ENCODE measurements around the gene CYTL1. TPM values are rescaled to one million over a fixed set of nuclear protein-coding genes. Genes with fewer than 3 reads are reported as not detected.
"Not testable (repeated sequence)": the region's sequence is repeated elsewhere in the genome, so short reads cannot be mapped to it uniquely, and the experiment has no call there.

CYTL1 gene
- total RNA-seq, 1 experiment from 2014 or later, result not detected

DNA sequence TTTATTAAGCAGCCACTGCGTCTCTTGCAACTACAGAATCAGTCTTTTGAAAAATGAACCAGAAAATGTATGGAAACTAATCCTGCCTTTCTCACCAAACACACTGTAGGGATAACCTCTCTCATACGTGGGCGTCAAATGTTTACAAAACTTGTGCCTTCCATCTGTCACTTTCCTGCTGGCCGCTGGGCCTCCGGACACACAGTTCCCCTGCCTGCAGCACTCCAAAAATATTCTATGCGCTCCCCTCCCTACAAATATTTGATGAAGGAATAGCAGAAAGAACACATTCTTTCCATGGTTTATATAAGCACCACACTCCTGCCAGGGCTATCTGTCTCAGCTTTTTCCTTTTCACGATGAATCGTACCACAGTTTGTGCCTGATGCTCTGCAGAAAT is 14.9 kb upstream of the CYTL1 start:
- DNase-seq (ENCODE audit: low read depth), result no peak

DNA sequence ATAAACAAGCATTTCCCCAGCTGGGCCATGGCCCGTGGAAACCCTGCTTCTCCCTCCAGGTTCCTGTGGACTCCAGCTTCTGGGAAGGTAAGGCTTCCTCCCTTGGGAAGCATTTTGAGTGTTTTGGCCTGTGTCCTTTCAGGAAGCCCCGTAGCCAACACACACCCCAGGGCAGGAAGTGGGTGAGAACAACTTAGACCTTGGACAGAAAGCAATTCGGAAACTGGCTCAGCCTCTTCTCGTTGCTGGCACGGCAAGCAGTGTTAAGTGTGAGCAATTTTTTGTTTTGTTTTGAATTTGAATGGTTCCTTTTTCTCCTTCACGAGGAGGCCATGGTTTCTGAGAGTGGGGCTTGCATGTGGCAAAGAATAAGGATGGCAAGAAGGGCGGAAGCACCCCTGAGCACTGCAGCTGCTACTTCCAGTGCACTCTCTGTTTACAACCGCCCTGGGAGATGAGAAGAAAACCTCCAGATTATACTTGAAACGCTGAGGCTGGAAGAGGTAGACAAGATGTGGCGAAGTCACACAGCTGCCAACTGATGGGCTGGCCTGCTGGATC is 14.1 kb upstream of the CYTL1 start:
- DNase-seq (ENCODE audit: low read depth), result peak; percentile 11

DNA sequence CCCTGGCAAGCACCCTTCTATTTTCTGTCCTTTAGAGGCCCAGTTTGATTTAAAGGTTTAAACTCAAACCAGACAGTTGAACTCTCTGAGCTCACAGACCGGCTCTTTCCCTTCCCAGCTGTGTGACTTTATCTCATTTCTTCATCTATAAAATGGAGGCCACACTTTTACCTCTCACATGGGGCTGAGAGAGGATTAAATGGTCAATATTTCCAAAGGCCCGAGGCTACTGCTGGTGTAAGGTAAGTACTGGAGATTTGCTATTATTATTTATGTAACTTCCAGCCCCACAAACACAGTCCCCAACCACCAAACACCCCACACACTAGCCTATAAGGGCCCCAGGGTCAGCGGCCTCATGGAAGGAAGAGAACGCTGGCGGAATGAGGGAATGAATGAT is 13.6 kb upstream of the CYTL1 start:
- no peak for DNase-seq (ENCODE audit: low read depth)

DNA sequence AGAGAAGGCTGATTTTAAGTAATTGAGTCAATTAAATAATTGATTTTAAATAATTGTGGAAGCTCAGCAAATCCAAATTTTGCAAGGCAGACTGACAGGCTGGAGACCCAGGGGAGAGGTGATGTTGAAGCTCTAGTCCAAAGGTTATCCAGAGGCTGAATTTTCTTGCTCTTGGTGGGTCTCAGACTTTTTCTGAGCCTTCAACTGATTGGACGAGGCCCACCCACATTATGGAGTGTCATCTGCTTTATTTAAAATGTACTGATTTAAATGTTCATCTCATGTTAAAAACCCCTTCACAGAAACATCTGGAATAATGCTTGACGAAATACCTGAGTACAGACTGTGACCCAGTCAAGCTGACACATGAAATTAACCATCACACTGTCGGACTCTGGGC is 11.7 kb upstream of the CYTL1 start:
- no peak for DNase-seq (ENCODE audit: low read depth)

DNA sequence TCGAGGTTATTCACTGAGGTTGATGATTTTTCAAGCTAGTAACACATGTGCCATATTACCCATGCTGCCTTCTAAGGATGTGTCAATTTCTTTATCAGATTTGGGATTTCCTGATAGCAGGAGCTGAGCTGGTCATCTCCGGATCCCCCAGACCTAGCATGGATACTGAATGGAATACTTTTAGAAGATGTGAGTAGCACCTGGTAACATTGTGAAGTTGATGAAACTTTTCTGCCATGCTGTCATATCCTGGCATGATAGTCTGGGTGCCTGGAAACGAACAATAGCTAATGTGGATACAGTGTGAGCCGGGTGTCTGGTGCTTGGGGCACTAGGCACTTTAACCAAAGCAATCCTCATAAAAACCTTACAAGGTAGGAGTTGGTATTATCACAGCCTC is 11.0 kb upstream of the CYTL1 start:
- no peak for DNase-seq (ENCODE audit: low read depth)

DNA sequence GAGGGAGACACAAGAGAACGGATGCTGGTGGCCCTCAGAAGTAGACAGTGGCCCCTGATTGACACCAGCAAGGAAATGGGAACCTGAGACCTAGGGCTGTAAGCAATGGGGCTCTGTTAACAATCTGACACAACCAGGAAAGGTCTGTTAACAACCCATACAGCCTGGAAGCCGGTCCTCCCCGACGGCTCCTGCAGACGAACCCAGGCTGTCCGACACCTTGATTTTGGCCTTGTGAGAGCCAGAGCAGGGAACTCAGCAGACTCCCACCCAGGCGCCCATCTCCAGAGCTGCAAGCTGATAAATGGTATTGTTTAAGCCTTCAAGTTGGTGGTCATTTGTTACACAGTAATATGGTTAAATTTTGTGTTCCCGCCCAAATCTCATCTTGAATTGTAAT is 10.2 kb upstream of the CYTL1 start:
- no peak for DNase-seq (ENCODE audit: low read depth)

DNA sequence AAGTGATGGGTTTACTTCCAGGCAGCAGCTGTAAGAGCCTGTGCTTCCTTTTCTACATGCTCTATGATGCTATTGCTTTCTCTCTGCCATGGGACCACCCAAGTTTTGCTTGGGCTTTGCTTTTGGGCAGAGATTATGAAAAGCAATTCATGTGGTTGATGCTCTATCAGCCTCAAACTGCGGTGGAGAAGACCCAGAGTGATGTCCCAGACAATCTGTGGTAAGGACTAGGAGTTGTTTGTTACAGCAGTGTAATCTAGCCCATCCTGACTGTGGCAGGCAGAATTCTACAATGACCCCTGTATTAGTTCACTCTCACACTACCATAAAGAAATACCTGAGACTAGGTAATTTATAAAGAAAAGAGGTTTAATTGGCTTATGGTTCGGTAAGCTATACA is 9.2 kb upstream of the CYTL1 start:
- no peak for DNase-seq (ENCODE audit: low read depth)

DNA sequence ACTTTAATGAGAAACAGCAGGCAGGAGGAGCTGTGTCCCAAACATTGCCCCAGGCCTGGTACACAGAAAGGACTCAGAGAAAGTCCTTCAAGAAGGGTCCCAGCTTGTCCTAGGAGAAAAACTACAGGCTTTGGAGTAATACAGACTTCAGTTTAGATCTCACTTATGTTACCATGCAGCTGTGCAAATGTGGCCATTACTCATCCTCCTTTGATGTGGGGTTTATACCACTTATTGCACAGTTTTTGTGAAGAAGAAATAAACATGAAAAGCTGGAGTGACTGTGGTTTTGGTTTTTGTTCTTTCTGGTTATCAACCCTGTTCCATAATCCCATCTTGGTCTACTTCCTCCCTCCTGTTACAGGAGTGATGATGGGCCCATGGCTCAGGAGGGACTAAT is 8.1 kb upstream of the CYTL1 start:
- DNase-seq (ENCODE audit: low read depth), result peak; percentile 66

DNA sequence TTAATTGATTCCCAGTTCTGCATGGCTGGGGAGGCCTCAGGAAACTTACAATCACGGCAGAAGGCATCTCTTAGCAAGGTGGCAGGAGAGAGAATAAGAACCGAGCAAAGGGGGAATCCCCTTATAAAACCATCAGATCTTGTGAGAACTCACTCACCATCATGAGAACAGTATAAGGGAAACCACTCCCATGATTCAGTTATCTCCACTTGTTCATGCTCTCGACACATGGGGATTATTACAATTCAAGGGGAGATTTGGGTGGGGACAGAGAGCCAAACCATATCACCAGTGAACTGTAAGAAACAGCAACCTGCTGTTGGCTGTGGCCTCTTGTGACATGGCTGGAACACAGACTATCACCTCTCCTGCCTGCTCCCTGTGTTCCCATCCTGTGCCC is 7.1 kb upstream of the CYTL1 start:
- no peak for DNase-seq (ENCODE audit: low read depth)

DNA sequence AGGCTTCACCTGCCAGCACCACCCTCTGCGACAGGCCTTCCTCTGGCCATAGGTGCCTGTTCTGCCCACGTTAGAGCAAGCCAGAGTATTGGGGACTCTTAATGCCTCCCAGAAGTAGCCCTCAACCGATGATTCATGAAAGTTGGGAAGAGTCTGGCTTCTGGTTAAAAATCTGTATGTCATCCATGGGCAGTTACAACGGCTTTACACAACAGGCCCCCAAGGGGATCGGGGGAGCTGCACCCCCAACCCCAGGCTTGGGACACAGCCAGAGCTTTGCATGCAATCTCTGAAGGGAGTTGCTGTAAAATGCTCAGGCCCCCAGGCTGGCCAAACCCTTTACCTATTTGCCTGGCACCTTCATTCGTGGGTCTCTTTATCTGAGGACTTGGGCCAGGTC is 5.4 kb upstream of the CYTL1 start:
- peak; percentile 1 for DNase-seq (ENCODE audit: low read depth)

DNA sequence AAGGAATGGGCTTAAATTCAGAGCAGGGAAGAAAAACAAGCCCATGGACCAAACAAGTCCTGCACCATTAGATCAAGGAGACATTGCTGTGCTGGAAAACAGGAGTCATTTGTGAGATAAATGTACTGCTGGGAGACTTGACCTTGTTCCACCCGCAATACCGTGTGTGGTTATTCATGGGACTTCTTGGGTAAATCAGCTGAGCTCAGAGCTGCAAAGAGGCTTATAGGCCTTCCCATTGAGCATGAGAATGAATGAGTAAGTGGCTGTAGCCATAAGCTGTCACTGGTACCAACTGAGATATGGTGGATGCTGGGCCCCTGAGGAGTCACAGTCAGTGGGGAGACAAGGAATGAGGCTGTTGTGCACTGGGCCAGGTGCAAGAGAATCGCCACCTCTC is 2.3 kb upstream of the CYTL1 start:
- no peak for DNase-seq (ENCODE audit: low read depth)

DNA sequence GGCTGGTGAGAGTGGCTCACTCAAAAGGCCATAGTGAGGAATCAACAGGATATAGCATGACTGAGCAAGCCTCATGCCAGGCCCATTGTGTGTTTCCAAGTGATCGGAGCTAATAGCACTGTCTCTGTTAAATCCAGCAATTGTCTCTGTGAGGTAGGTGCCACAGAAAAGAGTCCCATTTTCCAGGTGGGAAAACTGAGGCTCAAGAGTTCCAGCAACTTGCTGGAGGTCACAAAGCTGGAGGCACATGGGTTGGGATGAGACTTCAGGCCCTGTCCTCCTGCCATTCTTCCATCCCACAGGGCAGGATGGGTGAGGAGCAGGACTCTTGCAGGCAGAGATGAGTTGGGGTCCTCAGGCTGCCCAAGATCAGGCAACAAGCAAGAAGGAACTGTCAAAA is 1.1 kb upstream of the CYTL1 start:
- DNase-seq (ENCODE audit: low read depth), result no peak

DNA sequence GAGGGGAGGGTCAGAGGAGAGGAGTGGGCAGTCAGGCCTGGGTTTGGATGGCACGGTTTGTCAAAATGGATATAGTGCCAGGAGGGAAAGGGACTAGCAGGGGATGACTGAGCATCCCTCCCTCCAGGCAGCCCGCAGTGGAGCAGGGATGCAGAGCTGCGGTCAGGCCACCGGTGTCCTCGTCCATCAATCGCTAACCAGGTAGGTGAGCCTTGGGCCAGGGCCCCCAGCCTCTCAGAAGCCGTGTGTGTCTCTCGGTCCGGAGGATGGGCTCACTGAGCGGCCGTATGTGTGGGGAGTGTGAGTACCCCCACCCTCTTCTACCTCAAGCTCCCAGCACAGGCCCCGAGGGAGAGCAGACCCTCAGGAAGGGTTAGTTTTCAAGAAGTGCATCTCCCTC is 538 bp upstream of the CYTL1 start:
- no peak for DNase-seq (ENCODE audit: low read depth)

DNA sequence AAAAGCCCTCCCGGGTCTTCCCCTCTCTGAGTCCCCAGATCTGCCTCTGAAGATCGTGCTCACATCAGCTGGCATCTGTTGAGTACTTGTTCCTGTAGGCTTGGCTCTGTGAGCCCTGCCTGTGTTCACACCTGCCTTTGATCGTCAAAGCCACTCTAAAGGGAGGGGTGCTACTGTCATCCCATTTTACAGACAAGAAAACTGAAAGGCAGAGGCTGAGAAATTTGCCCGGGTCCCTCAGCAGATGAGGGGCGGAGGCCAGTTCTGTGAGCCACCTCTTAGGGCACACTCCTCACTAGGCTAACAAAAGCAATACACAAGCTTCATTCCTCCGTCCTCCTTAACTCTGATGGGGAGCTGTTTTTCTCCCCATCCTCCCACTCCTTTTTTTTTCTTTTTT is 655 bp downstream of the CYTL1 start:
- no peak for DNase-seq (ENCODE audit: low read depth)

DNA sequence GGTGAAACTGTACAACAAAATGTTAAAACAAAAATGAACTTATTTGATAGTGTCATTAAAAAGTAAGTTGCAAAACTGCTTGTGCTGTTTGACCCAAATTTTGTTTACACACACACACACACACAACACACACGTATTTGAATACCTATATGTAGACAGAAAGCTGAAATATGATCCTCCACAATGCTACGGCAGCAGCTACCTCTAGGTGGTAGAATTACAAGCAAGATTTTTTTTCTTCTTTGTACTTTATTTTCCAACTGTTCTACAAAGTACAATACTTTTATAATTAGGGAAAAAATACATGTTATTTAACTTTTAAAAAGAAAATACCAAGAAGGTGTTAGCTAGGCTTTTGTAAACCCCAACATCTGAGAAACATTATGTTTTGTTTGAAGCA is 1.2 kb downstream of the CYTL1 start:
- no peak for DNase-seq (ENCODE audit: low read depth)

DNA sequence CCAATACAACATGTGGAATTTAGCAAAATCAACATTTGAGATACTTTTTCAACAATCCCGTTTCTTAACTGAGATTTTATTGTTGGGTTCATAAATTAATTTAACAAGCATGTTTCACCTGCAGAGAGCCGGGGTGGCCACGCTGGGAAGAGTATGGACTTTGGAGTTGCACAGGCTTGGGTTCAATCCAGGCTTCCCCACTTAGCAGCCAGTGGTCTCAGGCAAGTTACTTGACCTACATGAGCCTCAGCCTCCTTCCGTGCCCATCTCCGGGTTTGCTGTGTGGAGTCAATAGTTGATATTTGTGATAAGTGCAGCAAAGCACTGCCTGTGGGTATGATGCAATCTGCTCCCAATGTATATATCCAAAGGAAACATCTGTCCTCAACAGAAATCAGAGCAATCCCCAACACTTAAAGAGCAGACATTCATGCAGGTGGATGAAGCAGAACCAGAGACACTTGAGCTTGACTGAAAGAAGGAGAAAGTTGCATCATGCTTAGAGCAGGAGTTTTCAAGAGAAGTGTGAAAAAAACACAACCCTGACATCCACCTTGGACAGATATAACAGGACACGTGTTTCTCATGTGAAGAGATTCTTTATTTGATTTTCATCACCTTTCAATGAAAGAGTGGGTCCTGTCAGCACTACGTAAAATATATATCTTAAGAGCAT is 5.1 kb downstream of the CYTL1 start:
- no peak for DNase-seq (ENCODE audit: low read depth)

DNA sequence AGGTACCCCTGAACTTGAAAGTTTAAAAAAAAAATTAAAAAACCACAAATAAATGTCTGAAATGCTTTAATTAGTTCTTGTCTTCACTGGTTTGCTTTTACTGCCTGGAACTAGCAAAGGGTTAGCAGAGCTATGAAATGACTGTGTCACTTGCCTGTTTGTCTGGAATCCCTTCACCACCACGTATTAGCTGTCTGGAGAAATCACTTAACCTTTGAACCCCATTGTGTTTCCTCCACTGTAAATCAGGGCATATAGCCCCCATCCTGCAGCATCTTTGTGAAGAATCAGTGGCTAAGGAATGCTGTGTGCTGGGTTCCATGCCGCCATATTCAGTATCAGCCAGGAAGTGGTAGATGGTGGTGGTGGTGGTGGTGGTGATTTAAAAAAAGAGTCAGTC is 6.3 kb downstream of the CYTL1 start:
- DNase-seq (ENCODE audit: low read depth), result no peak

DNA sequence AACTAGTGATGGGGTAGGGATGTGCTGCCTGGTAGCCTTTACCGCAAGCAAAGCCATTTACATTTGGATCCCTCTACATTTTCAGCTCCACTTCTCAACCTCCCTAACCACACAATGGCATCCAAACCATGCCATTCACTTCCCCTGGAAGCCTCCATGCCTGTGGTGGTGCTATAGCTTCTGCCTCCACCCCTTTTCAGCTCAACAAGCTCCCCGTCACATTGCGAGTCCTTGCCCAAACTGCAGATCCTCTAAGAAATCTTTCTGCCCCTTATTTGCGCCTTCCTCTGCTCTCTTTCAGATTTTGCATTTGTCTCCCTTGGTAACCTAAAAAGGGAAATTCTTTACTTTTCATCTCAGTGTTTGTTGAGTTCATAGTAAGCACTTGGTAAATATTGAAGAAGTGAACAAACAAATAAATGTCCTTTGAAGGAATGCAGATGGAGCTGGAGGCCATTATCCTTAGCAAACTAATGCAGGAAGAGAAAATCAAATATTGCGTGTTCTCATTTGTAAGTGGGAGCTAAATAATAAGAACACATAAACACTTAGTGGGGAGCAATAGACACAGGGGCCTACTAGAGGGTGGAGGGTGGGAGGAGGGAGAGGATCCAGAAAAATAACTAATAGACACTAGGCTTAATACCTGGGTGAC is 6.9 kb downstream of the CYTL1 start:
- no peak for DNase-seq (ENCODE audit: low read depth)

DNA sequence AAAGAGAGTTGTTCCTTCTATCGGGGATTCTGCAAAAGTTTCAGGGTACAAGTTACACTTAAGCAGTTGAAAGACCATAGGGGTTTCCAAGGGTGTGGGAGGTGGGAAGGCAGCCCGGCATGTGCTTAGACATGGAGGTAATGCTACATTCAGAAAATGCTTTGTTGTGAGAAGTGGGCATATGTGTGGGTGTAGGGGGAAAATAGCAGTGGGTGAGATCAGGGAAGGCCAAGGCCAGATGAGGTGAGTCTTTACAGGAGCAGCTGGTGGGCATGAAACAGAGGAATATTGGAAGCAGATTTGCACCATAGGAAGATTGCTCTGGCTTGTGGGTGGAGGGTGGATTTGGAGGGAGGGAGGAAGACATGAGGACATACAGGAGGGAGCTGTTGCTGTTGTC is 8.3 kb downstream of the CYTL1 start:
- no peak for DNase-seq (ENCODE audit: low read depth)

DNA sequence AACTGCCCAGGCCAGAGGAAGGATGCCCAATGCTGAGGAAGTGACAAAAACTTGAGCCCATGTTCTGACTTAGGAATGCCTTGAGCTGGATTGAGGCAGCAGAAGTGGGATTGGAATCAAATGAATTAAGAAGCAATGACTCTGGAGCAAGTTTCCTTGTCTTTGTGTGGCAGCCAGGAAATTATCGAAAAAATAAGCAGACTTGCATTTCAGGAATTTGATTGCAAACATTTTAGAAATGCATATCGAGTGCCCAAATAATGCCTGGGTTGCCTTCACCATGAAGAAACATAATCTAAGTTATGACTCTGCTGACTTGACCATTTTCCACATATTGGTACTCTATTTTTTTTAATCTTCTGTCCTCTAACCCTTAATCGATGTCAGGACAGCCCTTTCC is 9.5 kb downstream of the CYTL1 start:
- no peak for DNase-seq (ENCODE audit: low read depth)

DNA sequence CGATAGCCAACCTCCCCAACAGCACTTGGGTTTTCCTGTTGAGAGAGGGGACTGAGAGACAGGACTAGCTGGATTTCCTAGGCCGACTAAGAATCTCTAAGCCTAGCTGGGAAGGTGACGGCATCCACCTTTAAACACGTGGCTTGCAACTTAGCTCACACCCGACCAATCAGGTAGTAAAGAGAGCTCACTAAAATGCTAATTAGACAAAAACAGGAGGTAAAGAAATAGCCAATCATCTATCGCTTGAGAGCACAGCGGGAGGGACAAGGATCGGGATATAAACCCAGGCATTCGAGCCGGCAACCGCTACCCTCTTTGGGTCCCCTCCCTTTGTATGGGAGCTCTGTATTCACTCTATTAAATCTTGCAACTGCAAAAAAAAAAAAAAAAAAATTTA is 12.3 kb downstream of the CYTL1 start:
- DNase-seq (ENCODE audit: low read depth), result not testable (repeated sequence)

DNA sequence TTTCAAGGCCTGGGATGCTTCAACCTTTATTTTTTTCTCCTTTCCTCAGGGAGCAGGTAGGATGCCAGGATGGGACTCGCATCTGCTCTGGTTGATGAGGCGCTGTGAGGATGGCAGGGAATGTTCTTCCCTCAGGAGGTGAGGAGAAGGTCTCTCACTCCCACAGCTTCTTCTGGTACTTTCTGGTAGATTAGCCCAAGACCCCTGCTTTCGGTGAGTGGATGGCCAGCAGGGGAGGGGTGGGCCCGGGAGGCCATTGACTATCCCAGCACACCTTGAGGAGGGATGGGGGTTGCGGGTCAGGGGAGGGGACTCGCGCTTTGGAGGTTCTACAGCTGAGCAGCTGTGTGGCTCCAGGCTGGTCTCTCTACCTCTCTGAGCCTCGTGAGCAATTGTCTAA is 14.8 kb downstream of the CYTL1 start:
- no peak for DNase-seq (ENCODE audit: low read depth)

DNA sequence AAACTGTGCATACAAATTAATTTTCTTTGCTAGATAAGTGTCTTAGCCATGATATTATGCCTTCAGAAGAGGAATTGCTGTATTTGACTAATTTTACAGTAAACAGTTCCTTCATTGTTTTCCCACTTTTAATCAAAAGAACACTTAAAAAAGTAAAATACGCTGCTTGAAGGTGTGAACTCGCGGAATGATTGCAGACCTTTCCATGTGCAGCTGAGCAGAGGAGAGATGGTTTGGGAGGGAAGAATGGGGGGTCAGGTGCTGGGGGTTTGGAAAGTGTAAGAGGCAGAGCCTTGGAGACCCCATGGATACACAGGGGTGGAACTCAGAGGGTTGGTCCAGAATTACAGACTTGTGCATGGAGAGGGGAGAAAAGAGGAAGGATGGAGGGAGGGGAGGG is 15.3 kb downstream of the CYTL1 start:
- no peak for DNase-seq (ENCODE audit: low read depth)
